HG02973 (cell line): ENCODE measurements around the gene MGAM2.

Source experiments
- ATAC-seq: cut with Tn5 transposase; IDR thresholded peaks from one replicate; pipeline ENCODE4 v1.9.1; 2021; ENCODE audit warnings: moderate library complexity; ENCODE audit not compliant: unreplicated experiment

MGAM2 gene

GRCh38 chr7:142114207-142114606 lies 2.7 kb downstream of the MGAM2 start:
- ATAC-seq: no peak

GRCh38 chr7:142120524-142120923 lies 9.0 kb downstream of the MGAM2 start:
- no peak for ATAC-seq

GRCh38 chr7:142123184-142123583 lies 11.7 kb downstream of the MGAM2 start:
- ATAC-seq: no peak

- no peak for ATAC-seq
Measured at GRCh38 chr7:142125256-142125955, 13.9 kb downstream of the MGAM2 start.

GRCh38 chr7:142130267-142130666 lies 18.7 kb downstream of the MGAM2 start:
- no peak for ATAC-seq

GRCh38 chr7:142131439-142132185 lies 20.1 kb downstream of the MGAM2 start:
- no peak for ATAC-seq

- ATAC-seq: no peak
Measured at GRCh38 chr7:142133731-142134148, 22.2 kb downstream of the MGAM2 start.

GRCh38 chr7:142134909-142135308 lies 23.4 kb downstream of the MGAM2 start:
- ATAC-seq: no peak

GRCh38 chr7:142138996-142139395 lies 27.5 kb downstream of the MGAM2 start:
- ATAC-seq: no peak

GRCh38 chr7:142139597-142140400 lies 28.3 kb downstream of the MGAM2 start:
- no peak for ATAC-seq

GRCh38 chr7:142140401-142140959 lies 29.0 kb downstream of the MGAM2 start:
- no peak for ATAC-seq

GRCh38 chr7:142142702-142143101 lies 31.2 kb downstream of the MGAM2 start:
- no peak for ATAC-seq

GRCh38 chr7:142146124-142146523 lies 34.6 kb downstream of the MGAM2 start:
- ATAC-seq: no peak

GRCh38 chr7:142150356-142150755 lies 38.8 kb downstream of the MGAM2 start:
- ATAC-seq: no peak

GRCh38 chr7:142150869-142151268 lies 39.4 kb downstream of the MGAM2 start:
- no peak for ATAC-seq

- no peak for ATAC-seq
Measured at GRCh38 chr7:142152076-142152475, 40.6 kb downstream of the MGAM2 start.

GRCh38 chr7:142153400-142153799 lies 41.9 kb downstream of the MGAM2 start:
- no peak for ATAC-seq

GRCh38 chr7:142158736-142159496 lies 47.4 kb downstream of the MGAM2 start:
- ATAC-seq: no peak

GRCh38 chr7:142161921-142162320 lies 50.4 kb downstream of the MGAM2 start:
- no peak for ATAC-seq

- no peak for ATAC-seq
Measured at GRCh38 chr7:142168746-142169145, 57.2 kb downstream of the MGAM2 start.

- no peak for ATAC-seq
Measured at GRCh38 chr7:142172932-142173331, 61.4 kb downstream of the MGAM2 start.
